Measurements from ENCODE around the gene LUC7L.
"Not testable (repeated sequence)": the region's sequence is repeated elsewhere in the genome, so short reads cannot be mapped to it uniquely, and the experiment has no call there.

- TF ChIP-seq CTCF, EZH2 (IDR thresholded peaks at IDR 0.05): not testable (repeated sequence)
Measured at GRCh38 chr16:163139-163538, 66.1 kb downstream of the LUC7L start.
